Stimulated activated naive B cell treated with anti-CD40 and anti-IgM and Interleukin-4, amounts not matched to agents 10 μg/mL and 1 μg/mL and 100 μg/mL, for 72 hours (primary cell): ENCODE measurements around the gene NFASC.

Experiments
- ATAC-seq, 2 donors: fragments of 150-1000 bp; cut with Tn5 transposase; replicated peaks; 2 replicates each; pipeline ENCODE4 v1.10.0; 2021; ENCODE audit warnings: moderate library complexity in 1 of 2
- DNase-seq: peaks from one replicate; pipeline ENCODE4 v3.0.0; 2021
- H3K27ac Mint-ChIP-seq: one replicate; pipeline ENCODE4 v1.8.0; 2022; ENCODE audit warnings: mild to moderate bottlenecking, mixed read lengths
- H3K27me3 Mint-ChIP-seq, 2 donors: one replicate each; pipeline ENCODE4 v1.8.0; 2022; ENCODE audit warnings: mixed read lengths in 2 of 2
- H3K36me3 Mint-ChIP-seq, 2 donors: one replicate each; pipeline ENCODE4 v1.8.0; 2022; ENCODE audit warnings: mixed read lengths in 2 of 2, mild to moderate bottlenecking in 1 of 2
- H3K4me1 Mint-ChIP-seq, 2 donors: one replicate each; pipeline ENCODE4 v1.8.0; 2022; ENCODE audit warnings: mixed read lengths in 2 of 2, mild to moderate bottlenecking in 1 of 2
- H3K4me3 Mint-ChIP-seq, 2 donors: one replicate each; pipeline ENCODE4 v1.8.0; 2022; ENCODE audit warnings: mild to moderate bottlenecking in 2 of 2, mixed read lengths in 2 of 2, moderate library complexity in 1 of 2
- H3K9me3 Mint-ChIP-seq, 2 donors: one replicate each; pipeline ENCODE4 v1.8.0; 2022; ENCODE audit warnings: mixed read lengths in 2 of 2, mild to moderate bottlenecking in 1 of 2

Gene NFASC

GRCh38 chr1:205026181-205026580 lies 155.5 kb downstream of the NFASC start:
- no peaks in the 10 kb centered on the region for H3K9me3 Mint-ChIP-seq
- peaks cover 11 to 16% of the 10 kb centered on the region in 2 donors for H3K27me3 Mint-ChIP-seq
- DNase-seq (no peak), ATAC-seq (no peak)
- H3K4me3 Mint-ChIP-seq = no peak overlapping the region
- H3K4me1 Mint-ChIP-seq = no peaks in the 10 kb centered on the region
- no peak overlapping the region for H3K27ac Mint-ChIP-seq
- H3K36me3 Mint-ChIP-seq = no peaks in the 10 kb centered on the region

GRCh38 chr1:205028390-205028789 lies 157.7 kb downstream of the NFASC start:
- Mint-ChIP-seq H3K4me1 (no peaks in the 10 kb centered on the region), H3K4me3 (no peak overlapping the region), H3K27me3 (peaks cover 10 to 11% of the 10 kb centered on the region in 2 donors), H3K9me3 (no peaks in the 10 kb centered on the region), H3K36me3 (no peaks in the 10 kb centered on the region), H3K27ac (no peak overlapping the region)
- no peak for ATAC-seq
- DNase-seq = no peak

DNA sequence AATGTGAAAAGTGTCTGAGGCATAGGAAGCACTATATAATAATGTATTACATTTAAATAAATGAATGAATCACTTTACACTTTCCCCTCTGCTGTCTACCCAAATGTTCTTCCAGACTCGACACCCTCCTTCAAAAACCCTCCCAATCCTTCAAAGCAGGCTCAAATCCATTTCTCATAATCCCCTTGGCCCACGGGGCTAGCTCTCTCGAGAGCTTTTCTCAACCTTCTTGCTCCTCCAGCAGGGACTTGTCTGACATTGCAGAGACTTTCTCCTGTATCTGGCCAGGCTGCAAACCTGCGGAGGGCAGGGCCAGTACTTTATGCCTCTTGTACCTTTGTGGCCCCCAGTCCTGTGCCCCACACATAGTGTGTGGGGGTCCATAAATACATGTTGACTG lies 158.3 kb downstream of the NFASC start:
- Mint-ChIP-seq H3K36me3 (no peaks in the 10 kb centered on the region), H3K4me1 (no peaks in the 10 kb centered on the region), H3K9me3 (no peaks in the 10 kb centered on the region), H3K4me3 (no peak overlapping the region), H3K27me3 (peaks cover 10 to 11% of the 10 kb centered on the region in 2 donors), H3K27ac (no peak overlapping the region)
- DNase-seq = no peak
- no peak for ATAC-seq

DNA sequence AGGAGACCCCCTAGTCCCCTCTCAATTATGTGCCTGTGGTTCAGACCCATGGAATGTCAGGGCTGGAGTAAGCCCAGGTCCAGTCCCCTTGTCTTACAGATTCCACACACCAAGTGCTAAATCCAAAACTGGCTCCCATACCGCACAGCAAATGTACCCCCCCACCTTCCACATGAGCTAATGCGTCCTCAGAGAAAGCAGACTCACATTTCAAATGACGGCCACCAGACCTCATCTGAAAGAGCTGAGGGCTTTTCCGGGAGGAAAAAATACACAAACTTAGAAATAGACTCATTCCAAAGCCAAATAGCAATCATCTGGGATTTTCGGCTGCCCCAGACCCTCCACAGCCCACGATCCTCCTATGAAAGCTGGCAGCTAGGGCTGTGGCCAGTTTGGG lies 159.6 kb downstream of the NFASC start:
- Mint-ChIP-seq H3K4me3 (no peak overlapping the region), H3K4me1 (no peaks in the 10 kb centered on the region), H3K36me3 (no peaks in the 10 kb centered on the region), H3K9me3 (peaks cover 2% of the 10 kb centered on the region in 2 donors), H3K27me3 (peaks cover 11% of the 10 kb centered on the region in 2 donors), H3K27ac (no peak overlapping the region)
- ATAC-seq (no peak), DNase-seq (no peak)

GRCh38 chr1:205030896-205031295 lies 160.2 kb downstream of the NFASC start:
- H3K27ac Mint-ChIP-seq = no peak overlapping the region

GRCh38 chr1:205032508-205032907 lies 161.8 kb downstream of the NFASC start:
- Mint-ChIP-seq H3K36me3 (no peaks in the 10 kb centered on the region), H3K4me3 (no peak overlapping the region), H3K27me3 (peaks cover 11 to 23% of the 10 kb centered on the region in 2 donors), H3K27ac (no peak overlapping the region), H3K4me1 (no peaks in the 10 kb centered on the region), H3K9me3 (peaks cover 7 to 9% of the 10 kb centered on the region in 2 donors)
- ATAC-seq (no peak), DNase-seq (no peak)

More at GRCh38 chr1:205030896-205031295, 160.2 kb downstream of the NFASC start:
- Mint-ChIP-seq H3K9me3 (peaks cover 7% of the 10 kb centered on the region in 2 donors), H3K36me3 (no peaks in the 10 kb centered on the region), H3K4me1 (no peaks in the 10 kb centered on the region), H3K4me3 (no peak overlapping the region), H3K27me3 (peaks cover 11 to 16% of the 10 kb centered on the region in 2 donors)
- ATAC-seq (no peak), DNase-seq (no peak)

GRCh38 chr1:205037539-205037938 lies 166.9 kb downstream of the NFASC start:
- Mint-ChIP-seq H3K4me3 (no peak overlapping the region), H3K9me3 (peaks cover 7 to 9% of the 10 kb centered on the region in 2 donors), H3K36me3 (no peaks in the 10 kb centered on the region), H3K4me1 (no peaks in the 10 kb centered on the region), H3K27ac (no peak overlapping the region), H3K27me3 (peaks cover 27 to 32% of the 10 kb centered on the region in 2 donors)
- ATAC-seq = no peak
- no peak for DNase-seq

DNA sequence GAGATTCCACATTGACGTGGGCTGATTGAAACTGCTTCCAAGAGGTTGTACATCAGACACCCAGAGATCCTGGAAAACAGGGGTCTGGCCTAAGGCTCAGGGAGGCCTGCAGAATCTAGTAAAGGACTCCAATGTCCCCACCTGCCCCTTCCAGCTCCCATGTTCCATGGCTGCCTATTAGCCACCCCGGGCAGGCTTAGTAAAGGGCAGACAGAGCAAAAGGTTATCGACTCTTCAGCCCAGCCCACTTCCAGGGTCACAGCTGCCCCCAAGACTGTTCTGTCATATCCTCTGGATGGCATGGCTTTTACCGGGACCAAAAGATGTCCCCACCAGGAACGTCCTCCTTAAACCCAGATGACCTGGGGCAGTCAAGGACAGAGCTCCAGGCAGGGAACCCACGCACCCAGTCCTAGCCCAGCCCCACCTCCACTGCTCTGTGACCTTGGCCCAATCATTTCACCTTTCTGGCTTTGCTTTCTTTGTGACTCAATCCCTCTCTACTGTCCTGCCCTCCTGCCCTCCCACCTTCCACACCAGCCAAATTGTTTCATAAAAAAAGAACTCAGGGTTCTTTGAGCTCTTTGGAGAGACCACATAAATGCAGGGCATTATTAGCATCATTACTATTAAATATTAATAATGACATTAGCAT lies 167.6 kb downstream of the NFASC start:
- Mint-ChIP-seq H3K4me3 (no peak overlapping the region), H3K27ac (no peak overlapping the region), H3K9me3 (peaks cover 7 to 9% of the 10 kb centered on the region in 2 donors), H3K36me3 (no peaks in the 10 kb centered on the region), H3K27me3 (peaks cover 30 to 37% of the 10 kb centered on the region in 2 donors), H3K4me1 (no peaks in the 10 kb centered on the region)
- DNase-seq = no peak
- ATAC-seq = no peak

DNA sequence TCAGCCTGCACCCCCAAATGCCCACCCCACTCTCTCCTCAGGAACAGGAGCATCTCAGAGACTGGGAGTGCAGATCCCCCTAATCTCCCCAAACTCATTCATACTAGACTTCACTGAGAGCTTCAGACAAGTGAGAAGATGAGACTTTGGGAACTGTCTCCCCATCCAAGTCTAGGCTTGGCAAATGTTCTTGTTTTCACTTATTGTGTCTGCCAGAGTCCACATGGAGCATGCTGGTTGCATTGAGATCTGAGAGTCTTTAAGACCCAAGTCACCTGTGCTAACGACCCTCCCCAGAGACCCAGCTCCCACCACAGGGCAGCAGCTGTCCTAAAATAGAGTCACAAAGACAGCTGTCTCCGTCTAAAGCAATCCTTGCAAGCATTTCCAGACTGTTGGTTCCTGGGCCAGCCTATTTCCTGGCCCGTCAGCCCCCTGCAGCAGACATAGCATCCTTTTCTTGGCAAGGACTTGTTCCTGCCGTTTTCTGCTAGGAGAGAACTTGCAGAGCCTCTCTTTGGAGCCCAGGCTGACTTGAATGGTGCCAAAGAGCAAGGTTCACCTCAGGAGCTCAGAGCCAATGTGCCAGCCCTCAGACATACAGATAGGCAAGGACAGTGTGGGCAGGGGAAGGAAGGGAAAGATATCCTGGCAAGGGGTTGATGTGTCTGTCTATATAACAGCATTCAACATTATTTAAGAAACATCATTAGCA lies 170.5 kb downstream of the NFASC start:
- Mint-ChIP-seq H3K4me1 (no peaks in the 10 kb centered on the region), H3K4me3 (no peak overlapping the region), H3K9me3 (no peaks in the 10 kb centered on the region), H3K27me3 (peaks cover 52 to 60% of the 10 kb centered on the region in 2 donors), H3K36me3 (no peaks in the 10 kb centered on the region), H3K27ac (no peak overlapping the region)
- ATAC-seq (no peak), DNase-seq (no peak)

DNA sequence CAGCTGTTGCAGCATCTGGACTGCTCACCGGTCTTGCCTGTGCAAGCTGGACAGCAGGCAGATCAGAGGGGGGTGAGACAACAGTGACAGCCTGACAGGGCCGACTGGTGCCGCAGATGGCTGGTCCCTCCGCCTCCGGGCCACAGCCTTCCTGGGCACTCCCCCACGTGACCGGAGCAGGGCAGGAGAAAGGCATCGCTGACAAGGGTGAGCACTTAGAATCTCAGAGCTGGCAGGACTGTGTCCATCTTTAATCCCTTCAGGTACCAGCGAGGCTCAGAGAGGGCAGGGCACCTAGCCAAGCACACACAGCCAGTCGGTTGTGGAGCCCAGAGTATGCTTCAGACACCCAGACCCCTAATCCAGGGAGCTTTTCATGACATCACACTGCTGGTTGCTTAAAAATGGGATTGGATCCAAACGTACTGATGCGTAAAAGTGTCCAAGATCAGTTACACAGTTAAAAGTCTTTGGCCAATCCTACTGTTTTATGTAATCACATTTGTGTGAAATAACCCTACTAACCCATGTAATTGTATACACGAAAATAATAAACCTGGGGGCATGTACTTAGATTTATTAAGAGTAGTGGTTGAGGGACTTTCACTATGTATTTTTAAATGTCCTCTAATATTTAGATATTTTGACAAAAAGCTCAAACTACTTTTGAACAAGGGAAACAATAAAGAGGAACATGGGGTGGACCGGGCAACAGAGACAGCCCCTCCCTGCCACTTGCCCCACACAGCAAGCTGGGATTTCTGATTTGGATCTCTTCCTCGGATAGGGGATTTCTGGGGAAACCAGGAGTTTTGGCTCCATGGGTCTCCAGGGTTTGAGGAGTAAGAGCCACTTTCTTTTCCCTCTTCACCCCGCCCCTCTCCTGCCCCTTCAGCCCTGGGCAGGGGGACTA lies 171.6 kb downstream of the NFASC start:
- Mint-ChIP-seq H3K27ac (no peak overlapping the region), H3K36me3 (no peaks in the 10 kb centered on the region), H3K9me3 (no peaks in the 10 kb centered on the region), H3K4me1 (no peaks in the 10 kb centered on the region), H3K27me3 (peaks cover 60 to 65% of the 10 kb centered on the region in 2 donors), H3K4me3 (no peak overlapping the region)
- DNase-seq (no peak), ATAC-seq (no peak)

DNA sequence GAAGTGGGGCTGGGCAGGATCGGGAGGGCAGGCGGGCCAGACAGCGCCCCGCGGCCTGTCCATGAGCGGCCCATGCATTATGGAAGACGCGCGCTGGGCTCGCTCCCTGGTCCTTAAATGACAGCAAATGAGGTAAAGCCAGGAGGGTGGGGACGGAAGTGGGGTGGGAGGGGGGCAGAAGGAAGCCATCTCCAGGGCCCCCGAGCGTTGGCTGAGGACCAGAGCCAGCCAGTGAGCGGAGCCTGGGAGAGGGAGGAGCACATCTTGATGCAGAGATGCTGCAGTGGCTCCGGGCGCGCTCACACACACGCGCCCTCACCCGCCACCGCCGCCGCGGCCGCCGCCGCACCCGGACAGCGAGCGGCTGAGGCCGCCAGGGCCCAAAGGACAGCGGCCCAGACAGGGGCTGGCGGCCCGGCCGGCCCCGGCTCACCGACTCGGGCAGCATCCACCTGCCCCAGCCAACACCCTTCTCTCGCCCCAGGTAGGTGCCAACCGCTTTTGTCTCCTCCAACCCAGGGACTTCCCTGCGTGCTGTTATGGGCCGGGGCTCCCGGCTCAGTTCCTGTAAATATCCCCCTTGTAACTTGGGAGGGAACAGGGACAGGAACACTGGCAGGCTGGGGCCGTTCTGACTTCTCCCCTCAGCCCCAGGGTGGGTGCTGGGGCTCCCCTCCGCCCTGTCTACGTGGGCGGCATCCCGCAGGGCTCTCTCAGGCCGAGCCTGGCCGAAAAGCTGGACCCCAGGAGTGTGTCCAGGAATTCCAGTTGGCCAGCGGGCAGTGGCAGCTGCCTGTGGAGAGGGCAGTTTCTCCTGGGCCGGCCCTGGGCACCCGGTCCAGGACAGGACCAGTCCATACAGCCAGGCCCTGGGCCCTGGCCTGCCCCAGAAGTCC lies 172.5 kb downstream of the NFASC start, which contains the start of gene CNTN2:
TSS of gene CNTN2 (plus strand) at position 302 of the 896 bp plus-strand sequence. CDS start 9,974 bp downstream, outside the sequence.
- H3K4me1 Mint-ChIP-seq = no peaks in the 10 kb centered on the region
- no peak for DNase-seq
- H3K27me3 Mint-ChIP-seq = peaks cover 62 to 68% of the 10 kb centered on the region in 2 donors
- no peaks in the 10 kb centered on the region for H3K36me3 Mint-ChIP-seq
- no peak within 1 kb of the TSS for H3K4me3 Mint-ChIP-seq
- H3K9me3 Mint-ChIP-seq = no peaks in the 10 kb centered on the region
- peak; percentile 26 to 46 for ATAC-seq
- H3K27ac Mint-ChIP-seq = no peak within 1 kb of the TSS

- ATAC-seq = no peak
- peaks cover 66 to 68% of the 10 kb centered on the region in 2 donors for H3K27me3 Mint-ChIP-seq
- DNase-seq = no peak
- no peaks in the 10 kb centered on the region for H3K4me1 Mint-ChIP-seq
- H3K9me3 Mint-ChIP-seq = no peaks in the 10 kb centered on the region
- no peak overlapping the region for H3K27ac Mint-ChIP-seq
- no peaks in the 10 kb centered on the region for H3K36me3 Mint-ChIP-seq
- H3K4me3 Mint-ChIP-seq = no peak overlapping the region
Measured at GRCh38 chr1:205043866-205044265, 173.2 kb downstream of the NFASC start.

GRCh38 chr1:205044741-205045140 lies 174.1 kb downstream of the NFASC start:
- ATAC-seq = no peak
- Mint-ChIP-seq H3K36me3 (no peaks in the 10 kb centered on the region), H3K4me1 (no peaks in the 10 kb centered on the region), H3K27ac (no peak overlapping the region), H3K9me3 (no peaks in the 10 kb centered on the region), H3K4me3 (no peak overlapping the region), H3K27me3 (peaks cover 66 to 67% of the 10 kb centered on the region in 2 donors)
- DNase-seq = no peak
